Activated naive CD4-positive, alpha-beta T cell treated with anti-CD3 and anti-CD28 coated beads, Interleukin-2, amount 10 ng/mL, durations not matched to agents 7 days and 5 days (primary cell): Measurements from ENCODE around the gene CKAP2L.
"Not testable (repeated sequence)": the region's sequence is repeated elsewhere in the genome, so short reads cannot be mapped to it uniquely, and the experiment has no call there.

Source experiments
- CTCF ChIA-PET: fragments of 350-600 bp; sonication (Branson Sonifier 250); formaldehyde crosslinking; loops from one replicate; lab custom pipeline; 2021; ENCODE audit warnings: antibody characterized with exemption; lab: Charles Lee
- DNase-seq: peaks from one replicate; pipeline ENCODE4 v3.0.0-alpha.2; 2020
- H3K27ac Mint-ChIP-seq: one replicate; pipeline ENCODE4 v1.8.0; 2021; ENCODE audit warnings: mild to moderate bottlenecking, moderate library complexity, mixed read lengths
- H3K27me3 Mint-ChIP-seq: one replicate; pipeline ENCODE4 v1.8.0; 2021; ENCODE audit warnings: mild to moderate bottlenecking, mixed read lengths
- H3K36me3 Mint-ChIP-seq: one replicate; pipeline ENCODE4 v1.8.0; 2021; ENCODE audit warnings: mixed read lengths
- H3K4me1 Mint-ChIP-seq: one replicate; pipeline ENCODE4 v1.8.0; 2021; ENCODE audit warnings: mixed read lengths
- H3K4me3 Mint-ChIP-seq: one replicate; pipeline ENCODE4 v1.8.0; 2021; ENCODE audit warnings: mild to moderate bottlenecking, moderate library complexity, mixed read lengths
- H3K9me3 Mint-ChIP-seq: one replicate; pipeline ENCODE4 v1.8.0; 2021; ENCODE audit warnings: mixed read lengths

Gene CKAP2L

GRCh38 chr2:112713585-112713925 is 50.9 kb downstream of the CKAP2L start:
- H3K9me3 Mint-ChIP-seq = no peaks in the 10 kb centered on the region
- H3K36me3 Mint-ChIP-seq = no peaks in the 10 kb centered on the region
- H3K27me3 Mint-ChIP-seq = peaks cover 67% of the 10 kb centered on the region
- no peak overlapping the region for H3K4me3 Mint-ChIP-seq
- CTCF ChIA-PET = interaction anchor here (1.5 to 2.2 kb wide), 2 partner anchors 11 to 22 kb away, joined by 4 to 5 read pairs; no protein-coding TSS in a partner anchor
- DNase-seq = no peak
- H3K4me1 Mint-ChIP-seq = peaks cover 10% of the 10 kb centered on the region
- no peak overlapping the region for H3K27ac Mint-ChIP-seq

GRCh38 chr2:112712903-112713584 is 51.4 kb downstream of the CKAP2L start:
- no peaks in the 10 kb centered on the region for H3K36me3 Mint-ChIP-seq
- H3K27me3 Mint-ChIP-seq = peaks cover 62% of the 10 kb centered on the region
- no peak for DNase-seq
- no peak overlapping the region for H3K4me3 Mint-ChIP-seq
- CTCF ChIA-PET = interaction anchor here (1.0 to 2.2 kb wide), 3 partner anchors 12 to 232 kb away, joined by 3 to 5 read pairs (median 4); no protein-coding TSS in a partner anchor
- no peak overlapping the region for H3K27ac Mint-ChIP-seq
- peaks cover 15% of the 10 kb centered on the region for H3K4me1 Mint-ChIP-seq
- H3K9me3 Mint-ChIP-seq = no peaks in the 10 kb centered on the region

GRCh38 chr2:112712465-112712864 is 51.9 kb downstream of the CKAP2L start:
- no peak for DNase-seq
- H3K9me3 Mint-ChIP-seq = no peaks in the 10 kb centered on the region
- H3K36me3 Mint-ChIP-seq = no peaks in the 10 kb centered on the region
- H3K27ac Mint-ChIP-seq = no peak overlapping the region
- peaks cover 21% of the 10 kb centered on the region for H3K4me1 Mint-ChIP-seq
- H3K4me3 Mint-ChIP-seq = no peak overlapping the region
- H3K27me3 Mint-ChIP-seq = peaks cover 62% of the 10 kb centered on the region
- CTCF ChIA-PET = interaction anchor here (1.0 to 1.5 kb wide), 3 partner anchors 12 to 231 kb away, joined by 3 to 4 read pairs (median 4); no protein-coding TSS in a partner anchor

GRCh38 chr2:112710956-112711750 is 53.3 kb downstream of the CKAP2L start:
- no peaks in the 10 kb centered on the region for H3K9me3 Mint-ChIP-seq
- H3K4me3 Mint-ChIP-seq = no peak overlapping the region
- no peak for DNase-seq
- CTCF ChIA-PET = interaction anchor here (1.0 to 1.4 kb wide), 2 partner anchors 13 to 16 kb away, joined by 4 read pairs; no protein-coding TSS in a partner anchor
- H3K4me1 Mint-ChIP-seq = peaks cover 34% of the 10 kb centered on the region
- H3K36me3 Mint-ChIP-seq = no peaks in the 10 kb centered on the region
- H3K27me3 Mint-ChIP-seq = peaks cover 68% of the 10 kb centered on the region
- H3K27ac Mint-ChIP-seq = no peak overlapping the region

- CTCF ChIA-PET = interaction anchor here (0.6 to 2.9 kb wide), 3 partner anchors 15 to 28 kb away, joined by 3 to 7 read pairs (median 7); no protein-coding TSS in a partner anchor
- H3K36me3 Mint-ChIP-seq = no peaks in the 10 kb centered on the region
- DNase-seq = no peak
- no peaks in the 10 kb centered on the region for H3K9me3 Mint-ChIP-seq
- peaks cover 46% of the 10 kb centered on the region for H3K4me1 Mint-ChIP-seq
- no peak overlapping the region for H3K4me3 Mint-ChIP-seq
- H3K27me3 Mint-ChIP-seq = peaks cover 64% of the 10 kb centered on the region
- H3K27ac Mint-ChIP-seq = no peak overlapping the region
Observed at GRCh38 chr2:112709703-112710102, 54.7 kb downstream of the CKAP2L start.

GRCh38 chr2:112708968-112709367 is 55.4 kb downstream of the CKAP2L start:
- CTCF ChIA-PET = interaction anchor here (0.6 to 5.9 kb wide), 4 partner anchors 15 to 82 kb away, joined by 3 to 28 read pairs (median 9); no protein-coding TSS in a partner anchor
- no peak for DNase-seq
- no peaks in the 10 kb centered on the region for H3K9me3 Mint-ChIP-seq
- H3K4me1 Mint-ChIP-seq = peaks cover 46% of the 10 kb centered on the region
- no peak overlapping the region for H3K4me3 Mint-ChIP-seq
- H3K27ac Mint-ChIP-seq = no peak overlapping the region
- H3K36me3 Mint-ChIP-seq = no peaks in the 10 kb centered on the region
- H3K27me3 Mint-ChIP-seq = peaks cover 63% of the 10 kb centered on the region

GRCh38 chr2:112706947-112707346 is 57.5 kb downstream of the CKAP2L start:
- H3K4me1 Mint-ChIP-seq = peaks cover 46% of the 10 kb centered on the region
- CTCF ChIA-PET = interaction anchor here (1.8 to 5.9 kb wide), 6 partner anchors 16 to 107 kb away, joined by 4 to 28 read pairs (median 8); no protein-coding TSS in a partner anchor
- not testable (repeated sequence) for H3K27ac Mint-ChIP-seq, H3K36me3 Mint-ChIP-seq, DNase-seq, H3K9me3 Mint-ChIP-seq, H3K4me3 Mint-ChIP-seq
- H3K27me3 Mint-ChIP-seq = peaks cover 43% of the 10 kb centered on the region

GRCh38 chr2:112706170-112706664 is 58.2 kb downstream of the CKAP2L start:
- H3K9me3 Mint-ChIP-seq = no peaks in the 10 kb centered on the region
- peaks cover 39% of the 10 kb centered on the region for H3K27me3 Mint-ChIP-seq
- CTCF ChIA-PET = interaction anchor here (0.9 to 5.9 kb wide), 8 partner anchors 15 to 106 kb away, joined by 3 to 28 read pairs (median 7); no protein-coding TSS in a partner anchor
- no peak overlapping the region for H3K4me3 Mint-ChIP-seq
- H3K36me3 Mint-ChIP-seq = no peaks in the 10 kb centered on the region
- DNase-seq = peak; percentile 87
- H3K27ac Mint-ChIP-seq = peak overlapping the region; percentile 62
- H3K4me1 Mint-ChIP-seq = peaks cover 46% of the 10 kb centered on the region

GRCh38 chr2:112705575-112705974 is 58.8 kb downstream of the CKAP2L start:
- Mint-ChIP-seq H3K9me3 (no peaks in the 10 kb centered on the region), H3K4me1 (peaks cover 46% of the 10 kb centered on the region), H3K27ac (no peak overlapping the region), H3K27me3 (peaks cover 37% of the 10 kb centered on the region), H3K4me3 (no peak overlapping the region), H3K36me3 (peaks cover 2% of the 10 kb centered on the region)
- no peak for DNase-seq
- CTCF ChIA-PET = interaction anchor here (0.9 to 5.9 kb wide), 4 partner anchors 14 to 105 kb away, joined by 3 to 28 read pairs (median 6); no protein-coding TSS in a partner anchor

GRCh38 chr2:112703684-112704083 is 60.7 kb downstream of the CKAP2L start:
- no peak overlapping the region for H3K27ac Mint-ChIP-seq
- H3K4me3 Mint-ChIP-seq = no peak overlapping the region
- no peak for DNase-seq
- CTCF ChIA-PET = interaction anchor here (5.9 kb wide), 1 partner anchor 12 kb away, joined by 28 read pairs; no protein-coding TSS in a partner anchor
- H3K27me3 Mint-ChIP-seq = peaks cover 31% of the 10 kb centered on the region
- H3K9me3 Mint-ChIP-seq = no peaks in the 10 kb centered on the region
- H3K36me3 Mint-ChIP-seq = peaks cover 2% of the 10 kb centered on the region
- peaks cover 40% of the 10 kb centered on the region for H3K4me1 Mint-ChIP-seq

GRCh38 chr2:112701052-112701451 is 63.4 kb downstream of the CKAP2L start:
- CTCF ChIA-PET = interaction anchor here (0.8 to 1.5 kb wide), 3 partner anchors 9 to 14 kb away, joined by 3 to 8 read pairs (median 3); no protein-coding TSS in a partner anchor
- Mint-ChIP-seq H3K27ac (no peak overlapping the region), H3K4me3 (no peak overlapping the region), H3K4me1 (peaks cover 13% of the 10 kb centered on the region), H3K9me3 (no peaks in the 10 kb centered on the region), H3K27me3 (peaks cover 28% of the 10 kb centered on the region), H3K36me3 (peaks cover 2% of the 10 kb centered on the region)
- DNase-seq = no peak

- H3K4me1 Mint-ChIP-seq = peaks cover 4% of the 10 kb centered on the region
- CTCF ChIA-PET = interaction anchor here (0.9 to 1.7 kb wide), 3 partner anchors 9 to 26 kb away, joined by 3 to 8 read pairs (median 5); no protein-coding TSS in a partner anchor
- no peak overlapping the region for H3K4me3 Mint-ChIP-seq
- DNase-seq = no peak
- H3K9me3 Mint-ChIP-seq = no peaks in the 10 kb centered on the region
- no peak overlapping the region for H3K27ac Mint-ChIP-seq
- H3K27me3 Mint-ChIP-seq = peaks cover 26% of the 10 kb centered on the region
- H3K36me3 Mint-ChIP-seq = peaks cover 2% of the 10 kb centered on the region
Observed at GRCh38 chr2:112699984-112700667, 64.3 kb downstream of the CKAP2L start.

GRCh38 chr2:112698834-112699515 is 65.4 kb downstream of the CKAP2L start:
- no peak overlapping the region for H3K4me3 Mint-ChIP-seq
- DNase-seq = no peak
- CTCF ChIA-PET = interaction anchor here (1.7 kb wide), 1 partner anchor 27 kb away, joined by 5 read pairs; no protein-coding TSS in a partner anchor
- H3K9me3 Mint-ChIP-seq = no peaks in the 10 kb centered on the region
- peaks cover 3% of the 10 kb centered on the region for H3K4me1 Mint-ChIP-seq
- H3K27ac Mint-ChIP-seq = no peak overlapping the region
- H3K36me3 Mint-ChIP-seq = peaks cover 2% of the 10 kb centered on the region
- peaks cover 18% of the 10 kb centered on the region for H3K27me3 Mint-ChIP-seq
